H9 (cell line): ENCODE data around the gene YWHAH. TPM values are rescaled to one million over a fixed set of nuclear protein-coding genes. Genes with fewer than 3 reads are reported as not detected.

Experiments
- DNase-seq: peaks from one replicate; pipeline ENCODE4 v3.0.0-alpha.2; 2017
- H2AFZ ChIP-seq: one replicate; pipeline ENCODE4 v1.6.1; 2013; ENCODE audit warnings: mild to moderate bottlenecking, low read length, control low read depth, moderate library complexity
- H2AK5ac ChIP-seq: 2 replicates; pipeline ENCODE4 v1.6.1; 2013; ENCODE audit warnings: low read length, control low read depth, mixed read lengths; ENCODE audit not compliant: insufficient read length
- H2BK120ac ChIP-seq: one replicate; pipeline ENCODE4 v1.6.1; 2013; ENCODE audit warnings: low read depth, mild to moderate bottlenecking, low read length, control low read depth, inconsistent platforms; ENCODE audit not compliant: poor library complexity, severe bottlenecking
- H2BK12ac ChIP-seq: 2 replicates; pipeline ENCODE4 v1.6.1; 2013; ENCODE audit warnings: low read length, control low read depth, mixed read lengths, low read depth; ENCODE audit not compliant: insufficient read length
- H2BK15ac ChIP-seq: 2 replicates; pipeline ENCODE4 v1.6.1; 2013; ENCODE audit warnings: low read depth, low read length, control low read depth
- H2BK20ac ChIP-seq: one replicate; pipeline ENCODE4 v1.6.1; 2013; ENCODE audit warnings: low read depth, mild to moderate bottlenecking, low read length, control low read depth, inconsistent platforms; ENCODE audit not compliant: poor library complexity, severe bottlenecking
- H2BK5ac ChIP-seq: 2 replicates; pipeline ENCODE4 v1.6.1; 2013; ENCODE audit warnings: low read length, control low read depth, mixed read lengths; ENCODE audit not compliant: insufficient read length
- H3K14ac ChIP-seq: 2 replicates; pipeline ENCODE4 v1.6.1; 2013; ENCODE audit warnings: low read length, control low read depth; ENCODE audit not compliant: insufficient read depth
- H3K18ac ChIP-seq: 2 replicates; pipeline ENCODE4 v1.6.1; 2013; ENCODE audit warnings: low read depth, mild to moderate bottlenecking, mixed read lengths, low read length, control low read depth; ENCODE audit not compliant: insufficient read length
- H3K23ac ChIP-seq: 2 replicates; pipeline ENCODE4 v1.6.1; 2013; ENCODE audit warnings: low read length, control low read depth, mixed read lengths, low read depth; ENCODE audit not compliant: insufficient read length
- H3K23me2 ChIP-seq: 2 replicates; pipeline ENCODE4 v1.6.1; 2013; ENCODE audit warnings: low read depth, mild to moderate bottlenecking, mixed read lengths, low read length, control low read depth; ENCODE audit not compliant: insufficient read length, poor library complexity, severe bottlenecking
- H3K27ac ChIP-seq: 2 replicates; pipeline ENCODE4 v1.5.1; 2013; ENCODE audit warnings: low read length, control low read depth, mixed read lengths, low read depth; ENCODE audit not compliant: insufficient read length
- H3K27me3 ChIP-seq: 2 replicates; pipeline ENCODE4 v1.6.1; 2013; ENCODE audit warnings: low read length, control low read depth, inconsistent platforms; ENCODE audit not compliant: insufficient read depth
- H3K4ac ChIP-seq: 2 replicates; pipeline ENCODE4 v1.6.1; 2013; ENCODE audit warnings: low read depth, mild to moderate bottlenecking, control low read depth, inconsistent platforms, low read length, moderate library complexity
- H3K4me1 ChIP-seq: 2 replicates; pipeline ENCODE4 v1.6.1; 2013; ENCODE audit warnings: low read length, control low read depth, inconsistent platforms; ENCODE audit not compliant: insufficient read depth
- H3K4me2 ChIP-seq: 2 replicates; pipeline ENCODE4 v1.6.1; 2013; ENCODE audit warnings: low read length, control low read depth, mixed read lengths; ENCODE audit not compliant: insufficient read length, insufficient read depth
- H3K56ac ChIP-seq: 2 replicates; pipeline ENCODE4 v1.6.1; 2013; ENCODE audit warnings: low read depth, mild to moderate bottlenecking, mixed read lengths, low read length, control low read depth; ENCODE audit not compliant: insufficient read length
- H3K79me1 ChIP-seq: 2 replicates; pipeline ENCODE4 v1.6.1; 2013; ENCODE audit warnings: low read depth, mild to moderate bottlenecking, moderate library complexity, low read length, control low read depth, inconsistent platforms; ENCODE audit not compliant: insufficient read depth, poor library complexity, severe bottlenecking
- H3K79me2 ChIP-seq: 2 replicates; pipeline ENCODE4 v1.6.1; 2013; ENCODE audit warnings: low read length, control low read depth, inconsistent platforms; ENCODE audit not compliant: insufficient read depth
- H3K9ac ChIP-seq: 2 replicates; pipeline ENCODE4 v1.6.1; 2013; ENCODE audit warnings: low read length, control low read depth, mixed read lengths; ENCODE audit not compliant: insufficient read length; ENCODE audit errors: extremely low read depth
- H3K9me3 ChIP-seq: one replicate; pipeline ENCODE4 v1.6.1; 2013; ENCODE audit warnings: low read depth, low read length, inconsistent platforms; ENCODE audit not compliant: control insufficient read depth
- H3T11ph ChIP-seq: one replicate; pipeline ENCODE4 v1.6.1; 2013; ENCODE audit warnings: mild to moderate bottlenecking, low read length, control low read depth, inconsistent platforms
- H4K20me1 ChIP-seq: one replicate; pipeline ENCODE4 v1.6.1; 2013; ENCODE audit not compliant: control insufficient read depth, insufficient read length, insufficient read depth
- H4K5ac ChIP-seq: 2 replicates; pipeline ENCODE4 v1.6.1; 2013; ENCODE audit warnings: low read depth, mild to moderate bottlenecking, mixed read lengths, low read length, control low read depth; ENCODE audit not compliant: insufficient read length
- H4K8ac ChIP-seq: replicated peaks from 2 replicates; pipeline ENCODE4 v1.6.1; 2013; ENCODE audit warnings: low read length, control low read depth, mixed read lengths, low read depth; ENCODE audit not compliant: insufficient read length
- H4K91ac ChIP-seq: 2 replicates; pipeline ENCODE4 v1.6.1; 2013; ENCODE audit warnings: low read depth, mild to moderate bottlenecking, moderate library complexity, mixed read lengths, low read length, control low read depth; ENCODE audit not compliant: insufficient read length
- H3K27ac Mint-ChIP-seq, 3 experiments: 2 replicates in 2 of 3; 3 replicates in 1 of 3; pipeline ENCODE4 v1.8.0; 2020 to 2021; ENCODE audit warnings: mixed read lengths in 3 of 3, mild to moderate bottlenecking in 1 of 3, moderate library complexity in 1 of 3
- H3K27me3 Mint-ChIP-seq: 2 replicates; pipeline ENCODE4 v1.8.0; 2021; ENCODE audit warnings: low read depth, mild to moderate bottlenecking, moderate library complexity, mixed read lengths
- H3K36me3 Mint-ChIP-seq, 3 experiments: 2 replicates in 2 of 3; 3 replicates in 1 of 3; pipeline ENCODE4 v1.8.0; 2020 to 2021; ENCODE audit warnings: low read depth in 3 of 3, mixed read lengths in 3 of 3; ENCODE audit not compliant: insufficient read depth in 1 of 3
- H3K4me1 Mint-ChIP-seq, 2 experiments: 2 replicates each; pipeline ENCODE4 v1.8.0; 2020; ENCODE audit warnings: mixed read lengths in 2 of 2
- H3K4me3 Mint-ChIP-seq, 2 experiments: 2 replicates in 1 of 2; 3 replicates in 1 of 2; pipeline ENCODE4 v1.8.0; 2020 to 2021; ENCODE audit warnings: mild to moderate bottlenecking in 2 of 2, mixed read lengths in 2 of 2, moderate library complexity in 1 of 2
- H3K9me3 Mint-ChIP-seq, 2 experiments: 2 replicates in 1 of 2; 3 replicates in 1 of 2; pipeline ENCODE4 v1.8.0; 2020; ENCODE audit warnings: mild to moderate bottlenecking in 2 of 2, mixed read lengths in 2 of 2, moderate library complexity in 1 of 2
- CTCF ChIP-seq: fragments of 200-600 bp; sonication (generic); conservative IDR thresholded peaks from 3 replicates; pipeline ENCODE4 v1.8.0; 2021; ENCODE audit warnings: antibody characterized with exemption, mild to moderate bottlenecking
- WGBS: extraction: QIAGEN DNeasy Blood & Tissue Kit; methylation state at CpG from one replicate; pipeline ENCODE4 v1.1.7; 2013; ENCODE audit warnings: missing lambda C conversion rate, low lambda C conversion rate, mixed read lengths; ENCODE audit not compliant: insufficient read length; ENCODE audit errors: extremely low coverage; 5-methylcytosine and 5-hydroxymethylcytosine counted together
- total RNA-seq: library from RNA; stranded (reverse); gene quantifications from 2 replicates; pipeline ENCODE4 v1.2.1, GENCODE V29; 2021

The YWHAH gene
- total RNA-seq, 1 experiment from 2014 or later = 250 TPM

DNA sequence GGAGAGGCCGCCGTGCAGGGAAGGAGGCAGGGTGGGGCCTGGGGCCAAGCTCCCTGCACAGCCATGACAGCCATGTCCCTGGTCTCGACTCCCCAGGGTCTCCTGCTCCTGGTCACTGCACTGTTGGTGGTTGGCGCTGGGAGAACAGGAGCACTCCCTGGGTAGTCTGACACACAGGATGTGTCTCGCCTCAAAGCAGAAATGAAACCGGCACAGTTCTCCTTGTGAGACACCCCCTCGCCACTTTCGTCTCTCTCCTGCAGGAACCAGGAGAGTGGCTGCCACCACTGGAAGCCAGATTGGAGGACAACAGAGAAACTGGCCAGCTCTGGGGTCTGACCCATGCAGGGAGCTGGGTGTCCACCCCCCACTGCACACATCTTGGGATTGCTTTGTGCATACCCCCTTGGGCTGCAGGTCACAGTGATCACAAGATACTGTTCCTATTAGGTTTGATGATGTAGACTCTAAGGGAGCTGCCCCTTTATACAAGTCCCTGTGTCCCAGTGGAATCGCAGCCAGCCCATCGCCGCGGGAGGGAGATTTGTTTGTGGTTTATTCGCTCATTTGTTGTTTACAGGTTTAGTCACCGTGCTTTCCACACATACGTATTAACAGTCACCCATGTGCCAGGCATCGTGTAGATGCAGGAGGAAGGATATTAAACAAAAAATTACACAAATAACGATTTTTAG is 27.0 kb upstream of the YWHAH start:
- WGBS = no CpG with 5 or more reads among the region's 17 CpGs
- peak overlapping the region in 2 of 3 experiments; percentile 7 to 9; a peak in 3 of 7 replicates for H3K27ac Mint-ChIP-seq
- no peaks in the 10 kb centered on the region for H4K20me1 ChIP-seq

More for the DNA sequence above, 27.0 kb upstream of the YWHAH start:
- no peaks in the 10 kb centered on the region for H3K79me1 ChIP-seq
- H4K5ac ChIP-seq = no peak overlapping the region
- no peak overlapping the region for H3K56ac ChIP-seq
- no peak overlapping the region for H3T11ph ChIP-seq
- no peak overlapping the region for H2BK5ac ChIP-seq
- Mint-ChIP-seq H3K36me3 (no peaks in the 10 kb centered on the region), H3K4me1 (peaks cover 0 to 5% of the 10 kb centered on the region in 2 experiments; a peak in 1 of 4 replicates), H3K27me3 (peaks cover 1% of the 10 kb centered on the region), H3K9me3 (no peaks in the 10 kb centered on the region), H3K4me3 (no peak overlapping the region)
- no peak for DNase-seq
- H3K27ac ChIP-seq = no peak overlapping the region
- no peak overlapping the region for H2AFZ ChIP-seq
- H2BK20ac ChIP-seq = no peak overlapping the region
- no peak overlapping the region for H3K4ac ChIP-seq
- H3K4me2 ChIP-seq = no peak overlapping the region
- no peak overlapping the region for H2BK12ac ChIP-seq
- H3K18ac ChIP-seq = no peak overlapping the region
- H2AK5ac ChIP-seq = no peak overlapping the region
- H3K9ac ChIP-seq = no peak overlapping the region
- no peaks in the 10 kb centered on the region for H3K79me2 ChIP-seq
- H3K9me3 ChIP-seq = no peaks in the 10 kb centered on the region
- H3K14ac ChIP-seq = no peak overlapping the region; the same call in 1 of the 2 replicates
- H4K8ac ChIP-seq = no peak overlapping the region
- no peak overlapping the region for H2BK120ac ChIP-seq
- no peaks in the 10 kb centered on the region for H3K23me2 ChIP-seq
- no peak overlapping the region for H4K91ac ChIP-seq
- no peak overlapping the region for H3K23ac ChIP-seq
- H2BK15ac ChIP-seq = no peak overlapping the region
- no peak for TF ChIP-seq CTCF
- no peaks in the 10 kb centered on the region; the same call in 1 of the 2 replicates for H3K4me1 ChIP-seq
- no peaks in the 10 kb centered on the region for H3K27me3 ChIP-seq
